Left kidney (tissue), 2 donors: ENCODE measurements around the gene CARD9. TPM values are rescaled to one million over a fixed set of nuclear protein-coding genes. Genes with fewer than 3 reads are reported as not detected.
"Not testable (repeated sequence)": the region's sequence is repeated elsewhere in the genome, so short reads cannot be mapped to it uniquely, and the experiment has no call there.

Source experiments
- DNase-seq: peaks from one replicate; pipeline ENCODE4 v3.0.0-alpha.2; 2013
- polyA plus RNA-seq: library from polyadenylated mRNA; unstranded; fragments of 120-200 nt; gene quantifications from one replicate; pipeline ENCODE4 v1.2.1, GENCODE V29; 2013; ENCODE audit not compliant: insufficient read length

Gene CARD9
- polyA plus RNA-seq, 1 donor: 1.8 TPM

DNA sequence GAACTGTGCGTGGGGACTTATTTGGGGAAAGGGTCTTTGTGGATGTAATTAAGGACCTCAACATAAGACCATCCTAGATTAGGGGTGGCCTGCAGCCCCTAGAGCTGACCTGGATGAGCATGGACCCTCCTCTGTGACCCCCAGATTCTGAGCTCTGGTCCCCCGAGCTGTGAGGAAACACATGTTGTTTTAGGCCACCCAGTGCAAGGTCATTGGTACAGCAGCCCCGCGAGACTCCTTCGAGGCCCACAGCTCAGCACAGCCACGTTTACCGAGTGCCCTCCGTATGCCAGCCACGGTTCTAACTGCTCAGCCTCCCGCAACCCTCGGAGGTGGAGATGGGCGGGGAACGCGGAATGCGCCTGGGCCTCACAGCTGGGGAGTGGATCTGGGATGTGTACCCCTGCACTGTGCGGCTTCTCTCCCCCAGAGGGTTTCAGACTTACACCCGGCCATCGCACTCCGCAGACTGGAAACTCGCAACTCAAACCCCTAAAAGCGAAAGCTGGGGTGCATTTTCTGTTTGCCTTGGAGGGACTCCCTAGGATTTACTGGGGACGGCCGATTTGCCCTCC, 50.6 kb downstream of the CARD9 start:
- no peak for DNase-seq

DNA sequence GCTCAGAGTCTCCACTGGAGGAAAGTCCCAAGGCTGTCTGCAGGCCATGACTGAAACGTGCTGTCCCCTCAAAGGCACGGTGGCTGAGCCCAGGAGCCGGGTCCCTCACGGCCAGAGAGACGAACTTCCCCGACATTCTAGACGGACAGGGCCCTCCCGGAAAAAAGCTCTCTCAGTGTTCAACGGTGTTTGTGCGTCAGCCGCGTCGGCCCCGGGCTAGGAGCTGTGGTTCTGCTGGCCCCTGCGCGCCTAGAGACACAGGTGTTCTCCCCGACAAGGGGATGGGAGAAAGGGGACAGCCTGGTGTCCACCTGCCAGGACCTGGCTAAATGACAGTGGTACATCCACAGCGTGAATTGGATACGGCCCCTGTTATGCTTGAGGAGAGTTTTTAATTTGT, 51.9 kb downstream of the CARD9 start:
- no peak for DNase-seq

DNA sequence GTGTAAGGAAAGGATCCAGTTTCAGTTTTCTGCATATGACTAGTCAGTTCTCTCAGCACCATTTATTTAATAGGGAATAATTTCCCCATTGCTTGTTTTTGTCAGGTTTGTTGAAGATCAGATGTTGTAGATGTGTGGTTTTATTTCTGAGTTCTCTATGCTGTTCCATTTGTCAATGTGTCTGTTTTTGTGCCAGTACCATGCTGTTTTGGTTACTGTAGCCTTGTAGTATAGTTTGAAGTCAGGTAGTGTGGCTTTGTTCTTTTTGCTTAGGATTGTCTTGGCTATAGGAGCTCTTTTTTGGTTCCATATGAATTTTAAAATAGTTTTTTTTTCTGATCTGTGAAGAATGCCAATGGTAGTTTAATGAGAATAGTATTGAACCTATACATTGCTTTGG, 52.5 kb downstream of the CARD9 start:
- DNase-seq: not testable (repeated sequence)

DNA sequence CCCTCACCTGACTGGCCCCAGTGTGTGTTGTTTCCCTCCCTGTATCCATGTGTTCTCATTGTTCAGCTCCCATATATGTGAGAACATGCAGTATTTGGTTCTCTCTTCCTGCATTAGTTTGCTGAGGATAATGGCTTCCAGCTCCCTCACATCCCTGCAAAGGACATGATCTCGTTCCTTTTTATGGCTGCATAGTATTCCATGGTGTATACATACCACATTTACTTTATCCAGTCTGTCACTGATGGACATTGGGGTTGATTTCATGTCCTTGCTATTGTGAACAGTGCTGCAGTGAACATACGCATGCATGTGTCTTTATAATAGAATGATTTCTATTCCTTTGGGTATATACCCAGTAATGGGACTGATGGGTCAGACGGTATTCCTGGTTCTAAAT, 53.5 kb downstream of the CARD9 start:
- DNase-seq: not testable (repeated sequence)

DNA sequence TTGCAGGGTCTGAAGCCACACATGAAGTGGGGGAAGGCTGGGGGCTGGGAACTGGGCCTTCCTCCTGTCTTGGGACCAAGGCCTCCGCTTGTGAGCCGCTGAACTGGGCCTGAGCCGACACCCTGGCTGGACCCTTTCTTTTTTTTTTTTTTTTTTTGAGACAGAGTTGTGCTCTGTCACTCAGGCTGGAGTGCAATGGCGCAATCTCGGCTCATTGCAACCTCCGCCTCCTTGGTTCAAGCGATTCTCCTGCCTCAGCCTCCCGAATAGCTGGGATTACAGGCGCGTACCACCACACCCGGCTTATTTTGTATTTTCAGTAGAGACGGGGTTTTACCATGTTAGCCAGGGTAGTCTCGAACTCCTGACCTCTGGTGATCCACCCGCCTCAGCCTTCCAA, 54.2 kb downstream of the CARD9 start:
- not testable (repeated sequence) for DNase-seq

DNA sequence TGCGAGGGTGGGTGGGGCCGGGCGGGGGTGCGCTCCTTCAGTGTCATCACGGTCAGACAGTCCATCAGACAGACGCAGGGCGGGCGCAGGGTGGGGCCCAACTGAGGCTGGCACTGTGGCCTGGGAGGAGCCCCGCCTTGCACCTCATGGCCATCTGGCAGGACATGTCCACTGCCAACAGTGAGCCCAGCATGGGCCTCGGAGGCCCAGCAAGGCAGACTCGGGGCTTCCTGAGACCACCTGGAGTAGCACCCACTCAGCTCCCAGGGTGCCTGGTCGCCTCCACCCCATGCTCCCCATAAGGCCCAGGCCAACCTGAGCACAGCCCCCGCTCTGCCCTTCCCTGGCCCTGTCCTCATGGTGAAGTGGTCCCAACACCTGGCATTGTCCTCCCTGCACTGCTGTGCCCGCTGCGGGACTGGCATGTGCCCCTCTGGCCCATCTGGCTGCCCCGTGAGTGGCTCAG, 54.7 kb downstream of the CARD9 start:
- DNase-seq: no peak

DNA sequence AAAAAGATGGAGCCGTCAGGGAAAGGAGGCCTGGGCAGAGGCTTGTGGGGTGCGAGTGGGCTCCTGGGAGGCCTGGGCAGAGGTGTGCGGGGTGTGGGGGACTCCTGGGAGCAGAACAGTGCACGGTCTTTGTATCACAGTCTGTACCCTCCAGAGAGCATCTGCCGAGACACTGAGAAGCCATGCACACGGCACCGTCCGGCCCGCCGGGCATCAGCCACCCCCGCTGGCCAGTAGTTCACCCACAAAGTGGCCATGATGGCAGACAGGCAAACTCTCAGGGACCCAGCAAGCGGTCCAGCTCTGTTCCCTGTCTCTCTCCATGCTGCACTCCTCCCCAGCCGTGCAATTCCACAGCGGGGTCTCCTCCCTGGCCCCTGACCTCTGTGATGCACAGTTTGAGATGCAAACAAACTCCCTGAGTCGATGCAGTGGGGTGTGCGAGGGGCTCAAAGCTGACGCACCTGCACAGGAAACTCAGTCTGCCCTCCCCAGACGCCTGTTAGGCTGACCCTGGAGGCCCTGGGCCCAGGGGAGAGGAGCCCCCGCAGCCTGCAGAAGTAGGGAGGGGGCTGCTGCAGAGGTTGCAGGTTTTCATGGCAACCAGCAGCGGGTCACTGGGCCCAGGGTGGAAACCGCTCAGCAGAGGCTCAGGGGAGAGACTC, 55.2 kb downstream of the CARD9 start:
- DNase-seq: no peak

DNA sequence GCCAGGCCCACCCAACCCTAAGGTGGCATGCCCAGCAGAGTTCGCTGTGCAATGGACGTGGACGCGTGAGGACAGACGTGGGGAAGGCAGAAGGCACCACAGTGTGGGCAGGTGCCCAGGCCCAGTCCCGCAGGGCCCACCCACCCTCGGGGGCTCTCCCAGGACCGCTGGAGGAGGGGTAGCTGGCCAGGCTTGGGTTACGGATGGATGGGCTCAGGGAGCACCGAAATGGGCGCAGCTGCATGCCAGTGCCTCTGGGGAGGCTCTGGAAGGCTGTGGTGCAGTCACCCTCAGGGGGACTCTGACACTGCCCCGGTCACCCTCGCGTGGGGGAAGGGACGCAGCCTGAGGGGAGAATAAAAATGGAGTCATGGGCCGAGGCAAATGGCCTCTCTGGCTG, 55.8 kb downstream of the CARD9 start:
- no peak for DNase-seq

DNA sequence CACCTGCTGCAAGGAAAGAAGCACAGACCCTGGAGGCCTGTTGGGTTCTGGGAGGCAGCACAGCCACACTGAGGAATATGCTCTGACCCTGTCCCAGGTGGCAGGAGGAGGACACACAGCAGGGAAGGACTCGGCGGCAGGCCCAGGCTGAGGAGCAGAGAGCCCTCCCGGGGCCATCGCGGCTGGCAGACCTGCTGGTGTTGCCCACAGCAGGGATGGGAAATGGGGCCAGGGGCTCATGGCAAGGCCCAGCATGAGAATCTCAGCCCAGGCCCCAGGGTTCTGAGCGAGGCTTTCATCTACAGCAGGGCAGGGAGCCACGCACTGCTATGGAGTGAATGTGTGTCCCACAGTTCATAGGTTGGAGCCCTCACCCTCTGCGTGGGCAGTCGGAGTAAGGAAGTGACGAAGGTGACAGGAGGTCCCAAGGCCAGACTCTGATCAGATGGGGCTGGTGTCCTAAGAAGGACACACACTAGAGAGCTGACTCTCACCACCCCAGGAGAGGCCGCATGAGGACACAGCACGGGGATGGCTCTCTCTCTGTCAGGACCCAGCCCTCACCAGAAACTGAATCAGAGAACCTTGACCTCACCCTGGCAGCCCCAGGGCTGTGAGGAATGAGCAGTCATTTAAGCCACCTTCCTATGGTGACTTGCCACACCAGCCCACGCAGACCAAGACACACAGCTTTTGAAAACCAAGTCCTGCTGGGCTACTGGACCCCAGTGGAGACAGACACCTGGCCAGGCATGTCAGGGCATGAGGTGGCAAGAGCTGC, 56.4 kb downstream of the CARD9 start:
- DNase-seq: no peak

DNA sequence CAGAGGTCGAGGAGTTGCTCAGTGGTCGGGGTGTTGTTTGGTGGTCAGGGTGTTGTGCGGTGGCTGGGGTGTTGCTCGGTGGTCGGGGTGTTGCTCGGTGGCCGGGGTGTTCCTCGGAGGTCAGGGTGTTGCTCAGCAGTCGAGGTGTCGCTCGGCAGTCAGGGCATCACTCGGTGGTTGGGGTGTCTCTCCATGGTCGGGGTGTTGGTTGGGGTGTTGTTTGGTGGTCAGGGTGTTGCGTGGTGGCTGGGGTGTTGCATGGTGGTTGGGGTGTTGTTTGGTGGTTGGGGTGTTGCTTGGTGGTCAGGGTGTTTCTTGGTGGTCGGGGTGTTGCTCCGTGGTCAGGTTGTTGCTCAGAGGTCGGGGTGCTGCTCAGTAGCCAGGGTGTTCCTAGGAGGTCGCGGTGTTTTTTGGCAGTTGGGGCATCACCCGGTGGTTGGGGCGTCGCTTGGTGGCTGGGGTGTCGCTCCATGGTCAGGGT, 57.2 kb downstream of the CARD9 start:
- no peak for DNase-seq

DNA sequence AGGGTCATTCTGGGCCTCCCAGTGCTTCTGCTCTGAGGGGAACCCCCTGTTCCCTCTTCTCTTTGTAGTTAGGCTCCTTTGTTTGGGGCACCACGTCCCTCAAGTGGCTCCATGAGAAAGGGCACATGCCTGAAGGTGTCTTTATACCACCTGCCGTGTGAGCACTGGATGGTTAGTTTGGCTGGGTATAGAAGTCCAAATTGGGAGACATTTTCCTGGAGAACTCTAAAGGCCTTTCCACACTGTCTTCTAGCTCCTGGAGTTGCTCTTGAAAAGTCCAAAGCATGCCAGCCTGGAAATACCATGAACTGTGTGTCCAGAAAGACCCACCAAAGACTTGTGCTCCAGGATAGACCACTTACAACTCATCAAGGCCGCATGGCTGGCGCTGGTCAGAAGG, 58.5 kb downstream of the CARD9 start:
- DNase-seq: no peak

DNA sequence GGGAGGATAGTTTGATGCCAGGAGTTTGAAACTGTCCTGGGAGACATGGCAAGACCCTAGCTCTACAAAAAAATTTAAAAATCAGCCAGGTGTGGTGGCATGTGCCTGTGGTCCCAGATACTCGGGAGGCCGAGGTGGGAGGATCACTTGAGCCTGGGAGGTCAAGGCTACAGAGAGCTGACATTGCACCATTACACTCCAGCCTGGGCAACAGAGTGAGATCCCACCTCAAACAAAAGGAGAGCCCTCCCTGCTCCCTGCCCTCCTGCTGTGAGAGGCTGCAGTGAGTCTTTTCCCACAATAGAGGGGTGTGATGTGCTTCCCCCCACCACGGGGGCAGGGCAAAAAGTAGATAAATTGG, 59.4 kb downstream of the CARD9 start:
- no peak for DNase-seq

Other genes starting within 250 kb of the CARD9 start
- not detected for gene LHX3, start 168.5 kb downstream of the CARD9 start, polyA plus RNA-seq
- gene QSOX2, start 127.9 kb downstream of the CARD9 start, polyA plus RNA-seq: 18.6 TPM
- 2.2 TPM for gene CCDC187, start 69.6 kb downstream of the CARD9 start, polyA plus RNA-seq
- 27.4 TPM for gene GPSM1, start 46.1 kb downstream of the CARD9 start, polyA plus RNA-seq
- 4.3 TPM for gene DNLZ, start 9.9 kb downstream of the CARD9 start, polyA plus RNA-seq
- 13.6 TPM for gene SNAPC4, start 26.5 kb upstream of the CARD9 start, polyA plus RNA-seq
- gene ENTR1, start 36.9 kb upstream of the CARD9 start, polyA plus RNA-seq: 59.1 TPM
- 69.4 TPM for gene PMPCA, start 37.0 kb upstream of the CARD9 start, polyA plus RNA-seq
- 12.6 TPM for gene INPP5E, start 66.2 kb upstream of the CARD9 start, polyA plus RNA-seq
- 68.5 TPM for gene SEC16A, start 109.4 kb upstream of the CARD9 start, polyA plus RNA-seq
- 26.4 TPM for gene NOTCH1, start 172.4 kb upstream of the CARD9 start, polyA plus RNA-seq